GM15510 (cell line): ENCODE measurements around the gene CTNNA3.

Experiments
- POLR2A ChIP-seq: IDR thresholded peaks from 3 replicates; pipeline ENCODE4 v1.6.1; 2011; ENCODE audit warnings: borderline replicate concordance; ENCODE audit not compliant: insufficient read length; ENCODE audit errors: extremely low read depth

CTNNA3 gene

GRCh38 chr10:67017218-67017617 lies 678.8 kb downstream of the CTNNA3 start:
- TF ChIP-seq POLR2A = no peak

- TF ChIP-seq POLR2A = no peak
Observed at GRCh38 chr10:67015225-67015624, 680.8 kb downstream of the CTNNA3 start.

GRCh38 chr10:67011981-67012380 lies 684.0 kb downstream of the CTNNA3 start:
- no peak for TF ChIP-seq POLR2A

GRCh38 chr10:67011480-67011879 lies 684.5 kb downstream of the CTNNA3 start:
- no peak for TF ChIP-seq POLR2A

GRCh38 chr10:67005981-67006380 lies 690.0 kb downstream of the CTNNA3 start:
- no peak for TF ChIP-seq POLR2A

DNA sequence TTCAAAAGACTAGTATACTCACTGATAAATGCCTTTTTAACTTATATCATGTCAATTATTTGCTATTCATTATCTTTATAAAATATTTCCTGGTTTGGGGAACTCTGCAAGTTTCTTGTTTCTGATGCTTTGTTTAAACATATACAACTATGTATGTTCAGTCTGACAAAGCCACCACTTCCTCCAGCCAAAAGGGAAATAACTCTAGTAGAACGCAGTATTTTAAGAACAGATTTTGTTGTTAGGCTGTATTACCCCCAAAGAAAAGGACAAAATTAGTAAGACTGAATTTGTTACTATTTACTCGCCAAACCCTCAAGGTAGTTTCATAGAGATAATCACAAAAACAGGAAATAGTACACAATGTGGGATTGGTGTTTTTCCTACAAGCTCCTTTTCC lies 691.3 kb downstream of the CTNNA3 start:
- TF ChIP-seq POLR2A = no peak

GRCh38 chr10:66999762-67000545 lies 696.0 kb downstream of the CTNNA3 start:
- TF ChIP-seq POLR2A = no peak

- no peak for TF ChIP-seq POLR2A
Observed at GRCh38 chr10:66996996-66997395, 699.0 kb downstream of the CTNNA3 start.

DNA sequence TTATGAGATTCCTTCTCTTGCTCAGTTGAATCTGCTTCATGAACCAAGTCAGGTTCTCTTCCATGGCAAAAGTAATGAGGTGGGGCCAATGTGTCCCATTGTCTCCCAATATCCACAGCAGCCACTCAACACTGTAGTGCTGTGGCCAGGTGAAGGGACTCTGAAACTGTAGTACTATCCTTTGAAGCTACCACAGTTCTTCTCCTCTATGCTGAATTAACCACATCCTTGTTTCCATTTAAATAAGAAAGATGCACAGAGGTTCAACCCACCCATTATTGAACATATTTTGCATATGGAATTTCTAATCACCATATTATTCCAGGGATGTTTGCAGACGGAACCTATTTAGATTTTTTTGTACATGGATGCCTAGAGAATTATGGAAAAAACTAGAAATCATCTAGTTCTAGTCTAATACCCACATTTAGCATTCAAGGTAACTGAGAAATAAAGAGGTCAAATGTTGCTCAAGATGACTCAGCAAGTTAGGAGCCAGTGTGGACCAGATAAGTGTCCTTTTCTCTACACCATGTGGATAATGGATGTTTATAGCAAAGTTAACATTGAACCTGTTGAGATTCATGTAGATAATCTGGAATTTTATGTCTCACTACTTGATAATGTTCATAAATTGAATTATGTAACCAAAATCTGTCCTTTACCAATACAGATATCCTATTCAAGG lies 705.7 kb downstream of the CTNNA3 start:
- TF ChIP-seq POLR2A = no peak

- no peak for TF ChIP-seq POLR2A
Observed at GRCh38 chr10:66983475-66983818, 712.5 kb downstream of the CTNNA3 start.

DNA sequence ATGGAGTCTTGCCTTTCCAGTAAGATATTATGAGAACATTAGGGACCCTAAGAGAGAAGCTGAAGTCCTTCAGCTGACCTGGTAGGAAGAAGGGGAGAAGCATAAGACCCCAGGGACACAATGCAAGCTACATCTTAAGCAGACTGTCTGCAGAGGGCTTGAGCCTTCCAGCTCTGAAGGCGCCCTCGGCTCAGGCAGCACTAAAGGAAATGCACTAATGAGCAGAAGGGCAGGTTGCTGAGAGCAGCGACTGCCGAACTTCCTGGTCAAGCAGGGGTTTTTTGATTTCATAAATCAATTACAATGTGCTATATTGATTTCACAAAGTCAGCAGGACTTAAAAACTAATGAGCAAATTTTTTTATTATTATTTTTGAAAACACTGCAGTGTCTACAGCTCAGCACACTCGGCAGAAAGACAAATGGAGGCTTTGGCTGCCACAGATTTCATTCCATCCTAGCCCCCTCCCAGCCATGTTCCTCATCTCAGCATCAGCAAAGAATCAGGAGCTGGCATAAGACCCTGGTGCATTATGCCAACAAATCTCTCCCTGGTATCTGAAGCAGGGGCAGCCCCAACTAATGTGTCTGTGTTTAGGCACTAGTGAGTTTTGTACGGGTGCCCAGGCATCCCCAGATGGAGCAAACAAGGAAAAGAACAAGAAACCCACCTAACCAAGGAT lies 713.1 kb downstream of the CTNNA3 start:
- TF ChIP-seq POLR2A = no peak

DNA sequence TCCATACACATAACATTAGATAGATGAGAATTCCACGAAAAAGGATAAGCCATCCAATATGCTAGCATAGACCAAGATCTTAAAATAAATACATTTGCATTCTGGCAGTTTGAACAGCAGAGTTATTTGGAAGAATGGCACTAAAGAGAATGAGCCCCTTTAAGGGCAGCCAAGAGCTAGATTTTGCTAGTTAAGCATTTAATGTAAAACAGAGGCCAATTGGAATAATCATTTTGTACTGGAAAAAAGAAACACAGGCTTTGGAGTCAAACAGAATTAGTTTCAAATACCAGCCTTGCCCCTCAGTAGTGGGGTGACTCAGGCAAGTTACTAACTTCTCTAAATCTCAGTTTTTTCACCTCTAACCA lies 714.0 kb downstream of the CTNNA3 start:
- TF ChIP-seq POLR2A = no peak

DNA sequence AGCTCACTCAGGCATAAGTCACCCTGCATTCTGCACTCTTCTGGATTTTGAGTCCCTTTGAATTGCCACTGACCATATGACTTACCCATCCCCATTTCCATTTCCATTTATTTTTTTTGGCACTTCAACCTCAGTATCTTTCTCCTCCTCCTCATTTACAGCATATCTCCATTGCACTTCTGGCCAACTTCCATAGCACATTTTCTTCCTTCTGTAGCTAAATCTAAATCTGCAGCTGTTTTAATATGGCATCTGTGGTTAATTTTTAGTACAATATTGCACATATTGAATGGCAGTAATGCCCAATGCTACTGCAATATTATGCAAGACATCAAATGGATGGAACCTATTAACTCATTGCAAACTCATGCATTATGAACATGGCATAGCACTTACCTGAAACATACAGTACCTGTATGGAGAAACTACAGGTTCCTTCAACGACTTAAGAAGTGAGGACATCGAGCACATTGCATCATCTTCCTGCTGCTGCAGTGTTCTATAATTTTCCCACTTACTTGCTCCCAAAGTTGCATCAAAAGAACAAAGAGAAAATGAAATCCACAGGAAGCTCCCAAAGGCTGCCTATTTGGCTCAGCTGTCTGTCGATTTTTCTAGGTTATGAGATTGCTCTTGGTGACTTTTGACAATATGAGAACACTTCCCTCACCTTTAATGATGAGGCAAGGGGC lies 714.5 kb downstream of the CTNNA3 start:
- TF ChIP-seq POLR2A = no peak

DNA sequence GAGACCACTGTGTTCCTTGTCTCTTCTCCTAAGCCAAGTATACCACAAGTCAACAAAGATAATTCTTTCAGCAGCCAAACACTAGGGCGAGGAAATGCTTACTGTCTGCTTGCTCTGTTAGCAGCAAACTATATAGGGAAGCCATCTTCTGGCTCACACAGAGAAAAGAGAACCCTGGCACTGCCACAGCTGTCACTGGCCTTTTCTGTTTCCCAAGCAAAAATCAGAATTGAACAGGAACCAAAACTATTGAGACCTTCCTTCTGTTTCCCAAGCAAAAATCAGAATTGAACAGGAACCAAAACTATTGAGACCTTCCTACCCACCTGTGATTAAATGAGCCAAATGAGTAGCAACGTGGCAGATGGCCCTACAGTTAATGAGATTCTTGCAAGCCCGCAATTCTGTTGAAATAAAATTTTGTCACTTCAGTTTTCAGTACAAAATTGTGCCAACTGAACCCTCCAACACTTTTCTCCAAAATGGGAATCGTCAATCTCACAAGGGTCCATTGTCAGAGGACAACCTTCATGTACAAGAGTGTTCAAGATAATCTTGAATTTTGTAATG lies 715.7 kb downstream of the CTNNA3 start:
- no peak for TF ChIP-seq POLR2A

- TF ChIP-seq POLR2A = no peak
Observed at GRCh38 chr10:66964946-66965345, 731.0 kb downstream of the CTNNA3 start.
